HEK293T (cell line): ENCODE results near the gene MED16.
"Not testable (repeated sequence)": the region's sequence is repeated elsewhere in the genome, so short reads cannot be mapped to it uniquely, and the experiment has no call there.

Experiments used
- CTCF ChIA-PET: fragments of 350-600 bp; formaldehyde crosslinking; extraction: SDS; loops from one replicate; lab custom pipeline; 2021; ENCODE audit warnings: antibody characterized with exemption, inconsistent platforms; lab: Yijun Ruan, JAX
- POLR2A ChIA-PET: fragments of 350-600 bp; formaldehyde crosslinking; extraction: SDS; loops from one replicate; lab custom pipeline; 2020; ENCODE audit warnings: antibody characterized with exemption, inconsistent platforms; lab: Yijun Ruan, JAX
- DNase-seq: peaks from one replicate; pipeline ENCODE4 v3.0.0; 2012; ENCODE audit warnings: mixed read lengths; ENCODE audit errors: extremely low spot score
- ARNT ChIP-seq: fragments of 450-650 bp; IDR thresholded peaks from 2 replicates; pipeline ENCODE4 v1.6.1; 2017; ENCODE audit warnings: mild to moderate bottlenecking
- BHLHE40 ChIP-seq: fragments of 450-650 bp; IDR thresholded peaks from 2 replicates; pipeline ENCODE4 v1.6.1; 2016; ENCODE audit warnings: mild to moderate bottlenecking, moderate library complexity, borderline replicate concordance
- CTBP1 ChIP-seq: fragments of 450-650 bp; IDR thresholded peaks from 2 replicates; pipeline ENCODE4 v1.6.1; 2016; ENCODE audit warnings: borderline replicate concordance
- ELF4 ChIP-seq: fragments of 450-650 bp; IDR thresholded peaks from 2 replicates; pipeline ENCODE4 v1.6.1; 2017; ENCODE audit warnings: antibody characterized with exemption
- FOXA1 ChIP-seq: fragments of 450-650 bp; IDR thresholded peaks from 2 replicates; pipeline ENCODE4 v1.6.1; 2016; ENCODE audit warnings: mild to moderate bottlenecking
- FOXK2 ChIP-seq: fragments of 450-650 bp; IDR thresholded peaks from 2 replicates; pipeline ENCODE4 v1.6.1; 2016; ENCODE audit warnings: mild to moderate bottlenecking
- FOXM1 ChIP-seq: fragments of 450-650 bp; IDR thresholded peaks from 2 replicates; pipeline ENCODE4 v1.6.1; 2017; ENCODE audit warnings: mild to moderate bottlenecking, borderline replicate concordance
- HDGF ChIP-seq: fragments of 450-650 bp; IDR thresholded peaks from 2 replicates; pipeline ENCODE4 v1.6.1; 2017; ENCODE audit warnings: antibody characterized with exemption, borderline replicate concordance
- L3MBTL2 ChIP-seq: fragments of 450-650 bp; conservative IDR thresholded peaks from 2 replicates; pipeline ENCODE4 v1.6.1; 2016; ENCODE audit warnings: mild to moderate bottlenecking
- LEF1 ChIP-seq: fragments of 450-650 bp; IDR thresholded peaks from 2 replicates; pipeline ENCODE4 v1.6.1; 2017; ENCODE audit warnings: mild to moderate bottlenecking, borderline replicate concordance
- NFRKB ChIP-seq: fragments of 450-650 bp; IDR thresholded peaks from 2 replicates; pipeline ENCODE4 v1.6.1; 2016; ENCODE audit warnings: mild to moderate bottlenecking, moderate library complexity
- SP1 ChIP-seq: fragments of 450-650 bp; IDR thresholded peaks from 2 replicates; pipeline ENCODE4 v1.6.1; 2017
- SUZ12 ChIP-seq: fragments of 450-650 bp; IDR thresholded peaks from 2 replicates; pipeline ENCODE4 v1.6.1; 2016; ENCODE audit warnings: mild to moderate bottlenecking
- TARDBP ChIP-seq: fragments of 450-650 bp; IDR thresholded peaks from 2 replicates; pipeline ENCODE4 v1.6.1; 2016
- ZNF384 ChIP-seq: fragments of 450-650 bp; IDR thresholded peaks from 2 replicates; pipeline ENCODE4 v1.6.1; 2016
- TF ChIP-seq, protein P1 (sequence below): fragments of 450-650 bp; IDR thresholded peaks from 2 replicates; pipeline ENCODE4 v1.6.1; 2016

The MED16 gene

GRCh38 chr19:844546-844971, 48.4 kb downstream of the MED16 start:
- POLR2A ChIA-PET, result no interaction called here
- TF ChIP-seq ZNF384 (peak; percentile 59), SUZ12 (no peak), ARNT (no peak)
- CTCF ChIA-PET, result no interaction called here
- no peak for DNase-seq

DNA sequence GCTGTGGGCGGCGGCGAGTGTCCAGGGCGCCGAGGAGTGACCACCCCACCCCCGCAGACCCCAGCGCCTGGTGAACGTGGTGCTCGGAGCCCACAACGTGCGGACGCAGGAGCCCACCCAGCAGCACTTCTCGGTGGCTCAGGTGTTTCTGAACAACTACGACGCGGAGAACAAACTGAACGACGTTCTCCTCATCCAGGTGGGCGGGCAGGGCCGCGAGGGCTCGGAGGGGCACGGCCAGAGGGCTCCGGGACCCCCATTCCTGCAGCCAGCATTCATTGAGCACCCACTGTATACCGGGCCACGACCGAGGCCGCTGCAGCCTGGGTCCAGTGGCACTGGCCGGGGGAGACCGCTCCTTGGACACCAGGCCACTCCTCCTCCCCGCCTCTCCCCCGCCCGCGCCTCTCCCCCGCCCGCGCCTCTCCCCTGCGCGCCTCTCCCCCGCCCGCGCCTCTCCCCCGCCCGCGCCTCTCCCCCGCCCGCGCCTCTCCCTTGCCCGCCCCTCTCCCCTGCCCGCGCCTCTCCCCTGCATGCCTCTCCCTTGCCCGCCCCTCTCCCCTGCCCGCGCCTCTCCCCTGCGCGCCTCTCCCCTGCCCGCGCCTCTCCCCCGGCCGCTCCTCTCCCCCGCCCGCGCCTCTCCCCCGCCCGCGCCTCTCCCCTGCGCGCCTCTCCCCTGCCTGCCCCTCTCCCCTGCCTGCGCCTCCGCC, 49.0 kb downstream of the MED16 start:
- DNase-seq, result no peak
- ChIA-PET POLR2A (no interaction called here), CTCF (no interaction called here)
- TF ChIP-seq SUZ12 (no peak), LEF1 (no peak), FOXM1 (no peak), ARNT (no peak), ELF4 (no peak), HDGF (no peak), FOXK2 (no peak), CTBP1 (no peak), BHLHE40 (no peak), NFRKB (no peak), ZNF384 (no peak), TARDBP (no peak), L3MBTL2 (no peak), FOXA1 (no peak), SP1 (no peak)
- TF ChIP-seq, protein P1, sequence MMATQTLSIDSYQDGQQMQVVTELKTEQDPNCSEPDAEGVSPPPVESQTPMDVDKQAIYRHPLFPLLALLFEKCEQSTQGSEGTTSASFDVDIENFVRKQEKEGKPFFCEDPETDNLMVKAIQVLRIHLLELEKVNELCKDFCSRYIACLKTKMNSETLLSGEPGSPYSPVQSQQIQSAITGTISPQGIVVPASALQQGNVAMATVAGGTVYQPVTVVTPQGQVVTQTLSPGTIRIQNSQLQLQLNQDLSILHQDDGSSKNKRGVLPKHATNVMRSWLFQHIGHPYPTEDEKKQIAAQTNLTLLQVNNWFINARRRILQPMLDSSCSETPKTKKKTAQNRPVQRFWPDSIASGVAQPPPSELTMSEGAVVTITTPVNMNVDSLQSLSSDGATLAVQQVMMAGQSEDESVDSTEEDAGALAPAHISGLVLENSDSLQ, result no peak

DNA sequence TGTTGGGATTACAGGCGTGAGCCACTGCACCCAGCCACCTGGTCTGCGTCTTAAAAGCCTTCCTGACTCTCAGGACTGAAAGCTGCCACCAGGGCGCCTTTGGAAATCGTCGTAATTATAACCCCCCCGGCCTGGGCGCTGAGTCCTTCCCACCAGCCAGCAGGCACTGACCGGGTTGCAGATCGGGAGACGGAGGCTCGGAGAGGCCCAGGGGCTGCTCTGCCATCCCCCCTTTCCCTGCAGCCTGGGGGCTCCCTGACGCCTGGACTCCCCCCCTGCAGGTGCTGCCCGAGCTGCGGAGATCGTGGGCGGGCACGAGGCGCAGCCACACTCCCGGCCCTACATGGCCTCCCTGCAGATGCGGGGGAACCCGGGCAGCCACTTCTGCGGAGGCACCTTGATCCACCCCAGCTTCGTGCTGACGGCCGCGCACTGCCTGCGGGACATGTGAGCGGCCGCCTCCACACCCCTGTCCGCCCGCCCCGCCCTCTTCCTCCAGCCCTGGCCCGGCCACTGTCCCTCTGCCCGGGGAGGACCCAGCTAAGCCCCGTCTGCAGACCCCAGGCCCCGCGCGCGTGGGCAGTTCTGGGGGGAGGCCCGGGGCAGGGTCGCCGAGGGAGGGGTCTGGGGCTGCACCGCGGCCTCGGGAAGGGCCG, 49.7 kb downstream of the MED16 start:
- POLR2A ChIA-PET, result interaction anchor here (0.7 kb wide), 1 partner anchor 54 kb away, joined by 3 read pairs; no protein-coding TSS in a partner anchor
- no peak for TF ChIP-seq FOXK2
- TF ChIP-seq L3MBTL2, result peak; percentile 84
- DNase-seq, result no peak
- CTCF ChIA-PET, result interaction anchor here (0.5 kb wide), 1 partner anchor 72 kb away, joined by 3 read pairs; no protein-coding TSS in a partner anchor

GRCh38 chr19:842802-843179, 50.2 kb downstream of the MED16 start:
- POLR2A ChIA-PET, result interaction anchor here (0.7 kb wide), 1 partner anchor 54 kb away, joined by 3 read pairs; no protein-coding TSS in a partner anchor
- CTCF ChIA-PET, result interaction anchor here (0.5 to 0.7 kb wide), 2 partner anchors 72 to 398 kb away, joined by 3 to 6 read pairs; no protein-coding TSS in a partner anchor

GRCh38 chr19:840519-841206, 52.3 kb downstream of the MED16 start, which contains the start of gene PRTN3:
PRTN3 (plus strand) TSS chr19:840999; CDS start chr19:841009, 10 bp downstream.
- CTCF ChIA-PET, result no interaction called here
- POLR2A ChIA-PET, result no interaction called here
- no peak for TF ChIP-seq FOXK2
- TF ChIP-seq CTBP1, result no peak
- TF ChIP-seq SUZ12, result no peak
- no peak for TF ChIP-seq NFRKB
- no peak for TF ChIP-seq TARDBP
- no peak for TF ChIP-seq LEF1

More at GRCh38 chr19:842802-843179, 50.2 kb downstream of the MED16 start:
- not testable (repeated sequence) for DNase-seq

DNA sequence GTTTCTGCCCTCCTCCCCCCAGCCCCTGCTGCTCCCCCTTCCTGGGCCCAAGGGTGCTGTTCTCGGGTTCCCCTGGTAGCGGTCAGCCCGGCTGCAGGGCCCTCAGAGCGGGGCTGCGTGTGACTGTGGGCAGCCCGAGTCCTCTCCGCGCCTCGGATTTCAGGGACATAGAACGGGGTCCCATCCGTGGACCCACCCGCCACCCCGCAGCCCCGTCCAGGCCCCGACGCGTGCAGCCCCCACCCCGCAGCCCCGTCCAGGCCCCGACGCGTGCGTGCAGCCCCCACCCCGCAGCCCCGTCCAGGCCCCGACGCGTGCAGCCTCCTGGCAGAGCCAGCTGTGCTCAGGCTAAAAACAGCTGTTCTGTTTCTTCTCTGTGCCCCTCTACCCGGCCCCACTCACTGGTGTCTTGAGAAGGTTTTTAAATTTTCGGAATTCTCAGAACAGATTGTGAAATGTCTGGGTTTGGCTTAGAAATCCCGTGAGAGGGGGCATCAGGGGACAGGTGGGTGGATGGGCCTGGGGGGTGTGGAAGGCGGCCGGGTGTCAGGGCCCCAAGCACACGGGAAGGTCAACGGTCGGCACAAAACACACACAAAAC, 57.7 kb downstream of the MED16 start:
- CTCF ChIA-PET, result no interaction called here
- no peak for DNase-seq
- POLR2A ChIA-PET, result no interaction called here
- TF ChIP-seq FOXM1, result no peak
- no peak for TF ChIP-seq BHLHE40
- TF ChIP-seq SP1, result no peak
- TF ChIP-seq ARNT, result no peak
- TF ChIP-seq L3MBTL2, result no peak
- TF ChIP-seq, protein P1, result no peak

More at GRCh38 chr19:840519-841206, 52.3 kb downstream of the MED16 start, which contains the start of gene PRTN3:
- DNase-seq, result no peak

GRCh38 chr19:834216-834615, 58.8 kb downstream of the MED16 start:
- CTCF ChIA-PET, result no interaction called here
- TF ChIP-seq BHLHE40 (no peak), ELF4 (no peak), SUZ12 (no peak), LEF1 (no peak), CTBP1 (no peak), SP1 (no peak), ZNF384 (no peak)
- POLR2A ChIA-PET, result no interaction called here
- no peak for DNase-seq
